GM12864 (cell line): ENCODE data around the gene SLITRK2.

ENCODE experiments used
- DNase-seq: peaks from one replicate; pipeline ENCODE4 v3.0.0-alpha.2; 2011; ENCODE audit warnings: low read depth
- H3K4me3 ChIP-seq: 2 replicates; pipeline ENCODE4 v1.5.1; 2011; ENCODE audit warnings: mild to moderate bottlenecking, low read depth, low read length, control low read depth
- TF ChIP-seq, protein P1 (sequence below): IDR thresholded peaks from 2 replicates; pipeline ENCODE4 v1.5.1; 2011; ENCODE audit warnings: low read depth, mild to moderate bottlenecking, moderate library complexity, low read length, control low read depth, inconsistent platforms; ENCODE audit errors: missing control alignments

SLITRK2 gene

DNA sequence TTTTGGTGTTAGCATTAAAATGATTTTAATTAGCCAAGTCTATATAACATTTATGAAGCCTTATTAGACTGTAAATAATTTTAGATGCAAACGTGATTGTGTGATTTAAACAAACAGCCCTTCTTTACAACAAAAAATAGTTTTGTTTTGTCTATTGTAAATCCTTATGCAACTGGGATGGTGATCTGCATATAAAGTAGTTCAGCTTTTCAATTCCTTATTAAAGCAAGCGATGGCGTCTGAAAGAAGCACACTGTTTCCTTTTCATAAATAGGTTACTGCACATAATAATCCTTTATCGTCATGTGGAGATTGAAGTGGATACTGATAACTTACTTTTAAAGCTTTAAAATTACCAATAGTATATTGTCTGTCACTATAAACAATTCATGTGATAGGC lies 8.8 kb downstream of the SLITRK2 start:
- H3K4me3 ChIP-seq, result no peak overlapping the region
- TF ChIP-seq, protein P1, sequence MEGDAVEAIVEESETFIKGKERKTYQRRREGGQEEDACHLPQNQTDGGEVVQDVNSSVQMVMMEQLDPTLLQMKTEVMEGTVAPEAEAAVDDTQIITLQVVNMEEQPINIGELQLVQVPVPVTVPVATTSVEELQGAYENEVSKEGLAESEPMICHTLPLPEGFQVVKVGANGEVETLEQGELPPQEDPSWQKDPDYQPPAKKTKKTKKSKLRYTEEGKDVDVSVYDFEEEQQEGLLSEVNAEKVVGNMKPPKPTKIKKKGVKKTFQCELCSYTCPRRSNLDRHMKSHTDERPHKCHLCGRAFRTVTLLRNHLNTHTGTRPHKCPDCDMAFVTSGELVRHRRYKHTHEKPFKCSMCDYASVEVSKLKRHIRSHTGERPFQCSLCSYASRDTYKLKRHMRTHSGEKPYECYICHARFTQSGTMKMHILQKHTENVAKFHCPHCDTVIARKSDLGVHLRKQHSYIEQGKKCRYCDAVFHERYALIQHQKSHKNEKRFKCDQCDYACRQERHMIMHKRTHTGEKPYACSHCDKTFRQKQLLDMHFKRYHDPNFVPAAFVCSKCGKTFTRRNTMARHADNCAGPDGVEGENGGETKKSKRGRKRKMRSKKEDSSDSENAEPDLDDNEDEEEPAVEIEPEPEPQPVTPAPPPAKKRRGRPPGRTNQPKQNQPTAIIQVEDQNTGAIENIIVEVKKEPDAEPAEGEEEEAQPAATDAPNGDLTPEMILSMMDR, result no peak
- DNase-seq, result no peak

DNA sequence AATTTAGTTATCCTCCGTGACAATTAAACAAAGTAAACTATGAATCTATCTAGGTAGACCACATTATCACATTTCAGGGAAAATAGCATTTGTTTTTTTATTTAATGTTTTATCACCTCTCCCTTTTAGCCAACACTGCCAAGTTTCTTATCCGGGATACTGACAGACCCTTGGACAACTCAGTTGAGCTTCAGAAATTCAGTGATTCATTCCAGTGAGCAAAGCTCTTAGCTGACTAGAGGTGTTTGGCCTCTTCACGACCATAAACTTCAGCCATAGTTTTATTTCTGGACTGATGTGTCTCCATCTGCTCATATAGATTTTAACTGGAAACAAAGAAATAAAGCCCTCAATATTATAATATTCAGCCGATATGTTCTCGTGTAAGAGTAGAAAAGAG lies 15.2 kb downstream of the SLITRK2 start:
- no peak overlapping the region for H3K4me3 ChIP-seq
- DNase-seq, result no peak
- TF ChIP-seq, protein P1, result no peak

DNA sequence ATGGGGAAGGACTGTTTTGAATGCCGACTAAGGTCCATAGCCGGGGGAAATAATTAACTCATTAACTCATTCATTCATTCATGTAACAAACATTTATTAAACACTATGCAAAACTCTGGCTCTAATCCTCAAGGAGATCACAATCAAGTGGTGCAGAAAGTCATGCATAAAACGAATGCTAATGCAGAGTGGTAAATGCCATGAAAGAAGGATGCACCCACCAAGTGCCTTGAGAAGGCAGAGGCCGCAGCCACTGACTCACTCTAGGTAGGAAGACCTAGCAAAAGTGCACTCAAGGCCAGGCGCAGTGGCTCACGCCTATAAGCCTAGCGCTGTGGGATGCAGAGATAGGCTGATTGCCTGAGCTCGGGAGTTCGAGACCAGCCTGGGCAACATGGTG lies 22.9 kb downstream of the SLITRK2 start:
- no peak for DNase-seq
- no peak overlapping the region for H3K4me3 ChIP-seq
- TF ChIP-seq, protein P1, result no peak

DNA sequence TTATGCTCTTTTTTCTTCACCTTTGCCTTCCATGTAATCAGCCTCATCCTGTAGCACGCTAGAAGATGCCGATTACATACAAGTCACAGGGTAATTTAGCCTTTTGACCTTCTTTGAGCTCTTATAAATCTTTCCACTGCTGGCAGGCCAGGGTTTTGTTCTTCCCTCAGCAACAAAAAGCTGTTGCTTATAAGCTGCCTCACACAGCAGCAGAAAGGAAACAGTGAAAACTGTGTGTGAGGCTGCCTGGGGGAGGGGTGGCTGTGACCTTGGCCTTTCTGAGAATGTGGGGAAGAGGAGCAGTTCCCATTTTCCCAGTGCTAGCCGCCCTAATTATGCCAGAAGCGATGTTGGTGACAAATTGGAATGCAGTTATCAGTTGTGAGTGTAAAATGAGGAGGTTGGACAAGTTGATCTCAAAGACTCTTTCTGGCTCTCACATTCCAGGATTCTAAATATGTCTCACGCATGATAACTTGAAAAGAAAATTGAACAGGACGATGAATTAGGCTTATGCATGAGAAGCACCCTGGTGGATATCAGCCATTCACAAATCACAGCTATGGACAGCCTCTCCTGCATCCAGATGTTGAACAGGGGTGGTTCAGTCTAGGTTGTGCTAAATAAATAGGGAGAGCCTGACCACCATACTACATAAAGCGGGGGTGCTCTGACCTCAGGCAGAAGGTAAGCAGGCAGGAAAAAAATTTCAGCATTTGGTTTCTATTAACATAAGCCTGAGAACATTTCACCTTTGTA lies 25.7 kb downstream of the SLITRK2 start:
- TF ChIP-seq, protein P1, result no peak
- H3K4me3 ChIP-seq, result no peak overlapping the region
- no peak for DNase-seq

DNA sequence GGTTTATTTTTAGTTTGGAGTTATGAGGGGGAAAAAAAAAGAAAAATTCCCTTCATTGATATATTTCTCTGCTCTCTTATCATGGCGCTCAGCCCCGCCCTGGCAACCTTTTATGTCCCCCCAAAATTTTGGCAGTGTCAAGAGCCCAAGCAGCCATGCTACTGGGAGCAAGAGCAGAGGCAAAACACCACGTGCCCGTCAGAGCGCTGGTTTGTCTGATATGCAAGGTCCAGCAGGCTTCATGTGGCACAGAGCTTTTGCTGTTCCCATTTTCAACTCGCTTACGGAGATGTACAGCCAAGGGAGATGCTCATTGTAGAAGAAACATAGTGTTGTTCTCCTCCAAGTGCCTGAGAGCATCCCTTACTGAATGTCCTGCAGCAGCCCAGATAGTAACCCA lies 27.3 kb downstream of the SLITRK2 start:
- DNase-seq, result no peak
- no peak overlapping the region for H3K4me3 ChIP-seq
- TF ChIP-seq, protein P1, result no peak

DNA sequence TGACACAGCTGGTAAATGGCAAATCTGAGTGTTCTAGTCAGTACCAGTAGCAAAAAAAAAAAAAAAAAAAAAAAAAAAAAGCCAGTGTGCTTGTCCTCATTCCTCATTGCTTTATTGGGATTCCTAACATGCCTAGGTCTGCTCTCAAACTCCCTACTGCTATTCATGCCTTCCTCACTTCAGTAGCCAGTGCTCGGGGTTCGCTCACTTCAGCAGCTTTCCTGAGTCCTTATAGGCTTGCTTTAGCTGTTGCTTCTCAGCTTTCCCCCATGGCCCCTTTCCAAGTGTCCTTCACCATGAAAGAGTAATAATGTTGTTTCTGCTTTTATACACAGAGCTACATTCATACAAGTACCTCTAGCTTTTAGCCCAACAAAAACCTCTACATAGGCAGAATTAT lies 30.8 kb downstream of the SLITRK2 start:
- TF ChIP-seq, protein P1, result no peak
- H3K4me3 ChIP-seq, result no peak overlapping the region
- no peak for DNase-seq

DNA sequence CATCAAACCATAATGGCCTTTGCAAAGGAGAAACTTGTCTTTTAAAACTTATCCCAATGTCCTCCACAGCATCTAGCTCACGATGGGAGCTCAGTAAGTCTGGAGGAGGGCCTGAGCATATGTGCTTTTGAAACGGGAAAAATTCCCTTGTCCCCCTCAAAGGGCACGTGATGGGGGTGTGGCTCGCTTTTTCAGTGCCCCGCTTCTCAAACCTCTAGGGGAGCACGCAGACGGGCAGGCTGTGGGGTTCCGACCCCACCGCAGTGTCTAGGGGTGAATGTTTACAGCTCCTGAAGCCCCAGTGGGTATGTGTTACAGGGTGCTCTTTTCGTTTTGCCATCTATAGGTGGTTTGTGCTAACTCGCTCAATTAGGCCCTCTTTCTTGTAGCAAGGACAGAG lies 31.2 kb downstream of the SLITRK2 start:
- no peak overlapping the region for H3K4me3 ChIP-seq
- TF ChIP-seq, protein P1, result no peak
- DNase-seq, result no peak
